PC-9 (cell line): ENCODE measurements around the gene ARHGDIG. TPM values are rescaled to one million over a fixed set of nuclear protein-coding genes. Genes with fewer than 3 reads are reported as not detected.

Experiments used
- BruUV-seq: library from RNA; stranded (reverse); fragments of 400-500 nt; replicated peaks from 2 replicates; lab custom pipeline; 2021; lab: Mats Ljungman, UMichigan
- CTCF ChIA-PET: fragments of 300-600 bp; sonication (Branson Sonifier 250); formaldehyde crosslinking; loops from one replicate; lab custom pipeline; 2022; ENCODE audit warnings: antibody characterized with exemption; lab: Charles Lee
- POLR2A ChIA-PET: fragments of 300-600 bp; sonication (Branson Sonifier 250); formaldehyde crosslinking; loops from one replicate; lab custom pipeline; 2022; ENCODE audit warnings: antibody characterized with exemption; ENCODE audit not compliant: unreplicated experiment; lab: Charles Lee
- DNase-seq, 2 experiments: peaks; one replicate each; pipeline versions ENCODE4 v3.0.0 to v3.0.0-alpha.2; 2015 to 2022; ENCODE audit warnings: mixed read lengths in 1 of 2
- H2AFZ ChIP-seq: fragments of 200-600 bp; sonication (generic); 2 replicates; pipeline ENCODE4 v1.8.1; 2017; ENCODE audit warnings: antibody characterized with exemption
- H3F3A ChIP-seq: fragments of 200-600 bp; sonication (generic); 2 replicates; pipeline ENCODE4 v1.8.1; 2017; ENCODE audit warnings: antibody characterized with exemption, mild to moderate bottlenecking, low read depth; ENCODE audit not compliant: insufficient read depth
- H3K27ac ChIP-seq: fragments of 200-600 bp; sonication (generic); 2 replicates; pipeline ENCODE4 v1.6.1; 2016; ENCODE audit warnings: mixed run types
- H3K27me3 ChIP-seq: fragments of 200-600 bp; sonication (generic); 2 replicates; pipeline ENCODE4 v1.6.1; 2016; ENCODE audit warnings: low read depth, mixed run types; ENCODE audit not compliant: insufficient read depth
- H3K36me3 ChIP-seq: fragments of 200-600 bp; sonication (generic); 2 replicates; pipeline ENCODE4 v1.6.1; 2016; ENCODE audit warnings: low read depth, mixed run types
- H3K4me1 ChIP-seq: fragments of 200-600 bp; sonication (generic); replicated peaks from 2 replicates; pipeline ENCODE4 v1.6.1; 2016; ENCODE audit warnings: mixed run types; ENCODE audit not compliant: insufficient read depth
- H3K4me2 ChIP-seq: fragments of 200-600 bp; sonication (generic); 2 replicates; pipeline ENCODE4 v1.6.1; 2017; ENCODE audit warnings: mixed run types
- H3K4me3 ChIP-seq: fragments of 200-600 bp; sonication (generic); 2 replicates; pipeline ENCODE4 v1.6.1; 2016; ENCODE audit warnings: mixed run types
- H3K79me2 ChIP-seq: fragments of 200-600 bp; sonication (generic); 2 replicates; pipeline ENCODE4 v1.6.1; 2017; ENCODE audit warnings: low read depth, mixed run types
- H3K9me2 ChIP-seq: fragments of 200-600 bp; sonication (generic); 2 replicates; pipeline ENCODE4 v1.8.1; 2017; ENCODE audit warnings: mild to moderate bottlenecking; ENCODE audit not compliant: insufficient read depth
- H3K9me3 ChIP-seq: fragments of 200-600 bp; sonication (generic); 2 replicates; pipeline ENCODE4 v1.8.1; 2016; ENCODE audit warnings: low read depth; ENCODE audit not compliant: insufficient read depth
- H4K20me1 ChIP-seq: fragments of 200-600 bp; sonication (generic); 2 replicates; pipeline ENCODE4 v1.8.1; 2017; ENCODE audit not compliant: insufficient read depth
- EZH2 ChIP-seq: fragments of 200-600 bp; sonication (generic); IDR thresholded peaks from 2 replicates; pipeline ENCODE4 v1.8.0; 2017; ENCODE audit warnings: antibody characterized with exemption, low read depth
- intact Hi-C: fragments of 100-400 bp; cut with micrococcal nuclease; formaldehyde crosslinking; loops from one replicate; pipeline ENCODE4 v1.10.0; 2022; ENCODE audit not compliant: unreplicated experiment
- total RNA-seq: library from RNA; stranded (reverse); gene quantifications from 2 replicates; pipeline ENCODE4 v1.2.3, GENCODE V29; 2021
- TF ChIP-seq, protein P1 (sequence below): fragments of 200-600 bp; sonication (generic); conservative IDR thresholded peaks from 2 replicates; pipeline ENCODE4 v1.6.1; 2017; ENCODE audit warnings: mixed run types, antibody characterized with exemption, mild to moderate bottlenecking, moderate library complexity

Gene ARHGDIG
- total RNA-seq, 1 experiment from 2014 or later = not detected

DNA sequence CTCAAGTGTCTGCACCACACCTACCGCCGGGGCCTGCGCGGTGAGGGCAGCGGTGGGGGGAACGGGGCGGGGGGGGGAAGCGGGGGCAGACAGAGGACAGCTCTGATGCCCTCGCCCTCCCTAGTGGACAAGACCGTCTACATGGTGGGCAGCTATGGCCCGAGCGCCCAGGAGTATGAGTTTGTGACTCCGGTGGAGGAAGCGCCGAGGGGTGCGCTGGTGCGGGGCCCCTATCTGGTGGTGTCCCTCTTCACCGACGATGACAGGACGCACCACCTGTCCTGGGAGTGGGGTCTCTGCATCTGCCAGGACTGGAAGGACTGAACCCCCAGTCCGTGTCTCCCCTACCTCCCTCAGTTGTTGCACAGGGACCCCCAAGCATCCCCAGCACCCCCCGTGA is 2.1 kb downstream of the ARHGDIG start:
- Histone ChIP-seq H3K79me2 (no peaks in the 10 kb centered on the region), H4K20me1 (no peaks in the 10 kb centered on the region), H3K9me2 (no peaks in the 10 kb centered on the region), H3K4me1 (no peaks in the 10 kb centered on the region), H3F3A (peaks cover 17% of the 10 kb centered on the region; the same call in 1 of the 2 replicates), H3K27me3 (peaks cover 6% of the 10 kb centered on the region; the same call in 1 of the 2 replicates), H3K36me3 (no peaks in the 10 kb centered on the region), H3K27ac (no peak overlapping the region), H3K4me3 (no peak overlapping the region), H3K9me3 (no peaks in the 10 kb centered on the region), H3K4me2 (no peak overlapping the region), H2AFZ (no peak overlapping the region)
- TF ChIP-seq, protein P1, sequence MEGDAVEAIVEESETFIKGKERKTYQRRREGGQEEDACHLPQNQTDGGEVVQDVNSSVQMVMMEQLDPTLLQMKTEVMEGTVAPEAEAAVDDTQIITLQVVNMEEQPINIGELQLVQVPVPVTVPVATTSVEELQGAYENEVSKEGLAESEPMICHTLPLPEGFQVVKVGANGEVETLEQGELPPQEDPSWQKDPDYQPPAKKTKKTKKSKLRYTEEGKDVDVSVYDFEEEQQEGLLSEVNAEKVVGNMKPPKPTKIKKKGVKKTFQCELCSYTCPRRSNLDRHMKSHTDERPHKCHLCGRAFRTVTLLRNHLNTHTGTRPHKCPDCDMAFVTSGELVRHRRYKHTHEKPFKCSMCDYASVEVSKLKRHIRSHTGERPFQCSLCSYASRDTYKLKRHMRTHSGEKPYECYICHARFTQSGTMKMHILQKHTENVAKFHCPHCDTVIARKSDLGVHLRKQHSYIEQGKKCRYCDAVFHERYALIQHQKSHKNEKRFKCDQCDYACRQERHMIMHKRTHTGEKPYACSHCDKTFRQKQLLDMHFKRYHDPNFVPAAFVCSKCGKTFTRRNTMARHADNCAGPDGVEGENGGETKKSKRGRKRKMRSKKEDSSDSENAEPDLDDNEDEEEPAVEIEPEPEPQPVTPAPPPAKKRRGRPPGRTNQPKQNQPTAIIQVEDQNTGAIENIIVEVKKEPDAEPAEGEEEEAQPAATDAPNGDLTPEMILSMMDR = no peak
- TF ChIP-seq EZH2 = no peak
- no TSS peak for BruUV-seq
- no peak for DNase-seq
- ChIA-PET POLR2A (no interaction called here), CTCF (no interaction called here)
- intact Hi-C loops = no loop called here

DNA sequence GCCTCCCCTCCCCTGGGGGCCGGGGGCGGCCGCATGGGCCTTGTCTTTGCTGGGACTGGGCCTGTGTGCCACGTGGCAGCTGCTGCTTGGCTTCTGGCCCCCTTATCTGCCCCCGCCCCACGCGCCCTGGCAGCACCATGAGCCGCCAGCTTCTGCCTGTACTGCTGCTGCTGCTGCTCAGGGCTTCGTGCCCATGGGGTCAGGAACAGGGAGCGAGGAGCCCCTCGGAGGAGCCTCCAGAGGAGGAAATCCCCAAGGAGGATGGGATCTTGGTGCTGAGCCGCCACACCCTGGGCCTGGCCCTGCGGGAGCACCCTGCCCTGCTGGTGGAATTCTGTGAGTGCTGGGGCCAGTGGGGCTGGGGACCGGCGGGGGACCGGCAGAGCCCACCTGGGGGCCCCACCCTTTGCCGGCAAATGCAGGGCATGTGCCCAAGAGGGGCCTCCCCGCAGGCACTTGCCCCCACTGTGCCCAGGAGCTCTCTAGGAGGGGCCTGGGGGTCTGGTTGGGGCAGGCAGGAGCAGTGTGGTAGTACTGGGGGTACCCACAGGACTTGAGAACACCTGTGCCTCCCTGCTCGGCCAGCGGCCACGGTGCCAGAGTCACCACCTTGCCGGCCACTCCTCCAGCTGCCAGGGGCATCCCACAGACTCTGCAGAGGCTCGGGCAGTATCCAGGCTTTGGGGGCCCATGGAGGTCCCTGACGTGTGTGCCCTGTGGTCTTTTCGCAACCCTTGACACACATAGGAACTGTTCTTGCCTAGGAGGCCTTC is 2.8 kb downstream of the ARHGDIG start, which contains the start of gene PDIA2:
TSS of gene PDIA2 (plus strand) at position 132 of the 773 bp plus-strand sequence. CDS start at position 138, 6 bp downstream.
- no peaks in the 10 kb centered on the region for H3K9me2 ChIP-seq
- no peak within 1 kb of the TSS for H3K4me3 ChIP-seq
- no peak within 1 kb of the TSS for H3K4me2 ChIP-seq
- no peak within 1 kb of the TSS for H3K27ac ChIP-seq
- no peak for TF ChIP-seq EZH2
- TF ChIP-seq, protein P1 = no peak
- no peaks in the 10 kb centered on the region for H3K4me1 ChIP-seq
- H3F3A ChIP-seq = peaks cover 13% of the 10 kb centered on the region; the same call in 1 of the 2 replicates
- no TSS peak for BruUV-seq
- H4K20me1 ChIP-seq = no peaks in the 10 kb centered on the region
- no peak for DNase-seq
- intact Hi-C loops = no loop called here
- no peaks in the 10 kb centered on the region for H3K36me3 ChIP-seq
- POLR2A ChIA-PET = no interaction called here
- no peaks in the 10 kb centered on the region for H3K9me3 ChIP-seq
- no peaks in the 10 kb centered on the region for H3K79me2 ChIP-seq
- H2AFZ ChIP-seq = no peak within 1 kb of the TSS
- CTCF ChIA-PET = interaction anchor here (0.6 kb wide), 1 partner anchor 38 kb away, joined by 24 read pairs; no protein-coding TSS in a partner anchor
- H3K27me3 ChIP-seq = peaks cover 6% of the 10 kb centered on the region; the same call in 1 of the 2 replicates

DNA sequence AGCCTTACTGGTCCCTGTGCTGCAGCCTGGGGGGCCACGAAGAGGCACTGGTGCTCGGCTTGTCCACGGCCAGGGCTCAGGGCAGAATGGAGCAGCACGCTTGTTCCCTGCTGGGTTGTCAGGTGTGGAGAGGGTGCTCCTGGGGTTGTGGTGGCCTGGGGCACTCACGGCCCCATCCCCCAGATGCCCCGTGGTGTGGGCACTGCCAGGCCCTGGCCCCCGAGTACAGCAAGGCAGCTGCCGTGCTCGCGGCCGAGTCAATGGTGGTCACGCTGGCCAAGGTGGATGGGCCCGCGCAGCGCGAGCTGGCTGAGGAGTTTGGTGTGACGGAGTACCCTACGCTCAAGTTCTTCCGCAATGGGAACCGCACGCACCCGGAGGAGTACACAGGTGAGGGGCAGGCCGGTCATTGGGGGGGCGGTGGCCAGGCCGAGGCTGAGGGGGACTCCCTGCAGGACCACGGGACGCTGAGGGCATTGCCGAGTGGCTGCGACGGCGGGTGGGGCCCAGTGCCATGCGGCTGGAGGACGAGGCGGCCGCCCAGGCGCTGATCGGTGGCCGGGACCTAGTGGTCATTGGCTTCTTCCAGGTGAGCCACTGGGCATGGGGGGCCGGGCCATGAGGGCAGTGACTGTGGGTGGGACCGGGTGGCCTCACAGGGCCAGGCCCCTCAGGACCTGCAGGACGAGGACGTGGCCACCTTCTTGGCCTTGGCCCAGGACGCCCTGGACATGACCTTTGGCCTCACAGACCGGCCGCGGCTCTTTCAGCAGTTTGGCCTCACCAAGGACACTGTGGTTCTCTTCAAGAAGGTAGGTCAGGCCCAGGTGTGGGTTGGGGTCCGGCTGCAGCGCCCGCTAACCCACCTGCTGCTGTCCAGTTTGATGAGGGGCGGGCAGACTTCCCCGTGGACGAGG is 4.1 kb downstream of the ARHGDIG start:
- CTCF ChIA-PET = no interaction called here
- no peak overlapping the region for H3K4me2 ChIP-seq
- H3K79me2 ChIP-seq = no peaks in the 10 kb centered on the region
- no peak overlapping the region for H2AFZ ChIP-seq
- peaks cover 5% of the 10 kb centered on the region; the same call in 1 of the 2 replicates for H3F3A ChIP-seq
- no peaks in the 10 kb centered on the region for H3K9me2 ChIP-seq
- TF ChIP-seq, protein P1 = no peak
- no peak for TF ChIP-seq EZH2
- peaks cover 6% of the 10 kb centered on the region; the same call in 1 of the 2 replicates for H3K27me3 ChIP-seq
- no peaks in the 10 kb centered on the region for H4K20me1 ChIP-seq
- DNase-seq = no peak
- H3K4me3 ChIP-seq = no peak overlapping the region
- H3K36me3 ChIP-seq = no peaks in the 10 kb centered on the region
- no peaks in the 10 kb centered on the region for H3K4me1 ChIP-seq
- no TSS peak for BruUV-seq
- POLR2A ChIA-PET = no interaction called here
- intact Hi-C loops = no loop called here
- H3K27ac ChIP-seq = no peak overlapping the region
- no peaks in the 10 kb centered on the region for H3K9me3 ChIP-seq
